NCI-H2171 treated with DMSO at 0.1 percent for 48 hours (cell line): ENCODE data around the gene HNF4A.
A peak's percentile ranks its signal among the peaks of the same experiment; 100 is the strongest.

Source experiments
- DNase-seq: peaks from one replicate; lab custom pipeline; 2025; lab: John Stamatoyannopoulos, UW

HNF4A gene

GRCh38 chr20:44355498-44356352 is at the start of gene HNF4A:
HNF4A (plus strand) TSS chr20:44355699; CDS start chr20:44355805, 106 bp downstream.
- no peak for DNase-seq

DNA sequence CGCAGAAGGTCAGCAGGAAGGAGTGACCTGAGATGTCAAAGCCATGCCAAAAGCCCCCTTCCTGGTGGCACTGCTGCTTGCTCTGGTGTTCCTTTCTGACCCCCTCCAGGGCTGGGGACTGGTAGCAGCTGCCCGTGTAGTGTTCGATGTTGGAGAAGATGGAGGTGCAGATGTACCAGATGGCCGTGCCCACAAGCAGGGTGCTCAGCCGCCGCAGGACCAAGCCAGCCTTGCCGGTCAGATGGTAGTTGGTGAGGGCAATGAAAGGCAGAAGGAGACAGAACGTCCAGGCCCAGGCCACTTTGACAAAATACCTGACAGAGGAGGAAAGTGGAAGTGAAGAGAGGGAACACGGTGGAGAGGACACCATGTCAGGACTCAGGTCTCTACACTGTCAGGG is 48.6 kb upstream of the HNF4A start:
- DNase-seq: no peak

- DNase-seq: no peak
Observed at GRCh38 chr20:44309763-44310663, 45.5 kb upstream of the HNF4A start.

DNA sequence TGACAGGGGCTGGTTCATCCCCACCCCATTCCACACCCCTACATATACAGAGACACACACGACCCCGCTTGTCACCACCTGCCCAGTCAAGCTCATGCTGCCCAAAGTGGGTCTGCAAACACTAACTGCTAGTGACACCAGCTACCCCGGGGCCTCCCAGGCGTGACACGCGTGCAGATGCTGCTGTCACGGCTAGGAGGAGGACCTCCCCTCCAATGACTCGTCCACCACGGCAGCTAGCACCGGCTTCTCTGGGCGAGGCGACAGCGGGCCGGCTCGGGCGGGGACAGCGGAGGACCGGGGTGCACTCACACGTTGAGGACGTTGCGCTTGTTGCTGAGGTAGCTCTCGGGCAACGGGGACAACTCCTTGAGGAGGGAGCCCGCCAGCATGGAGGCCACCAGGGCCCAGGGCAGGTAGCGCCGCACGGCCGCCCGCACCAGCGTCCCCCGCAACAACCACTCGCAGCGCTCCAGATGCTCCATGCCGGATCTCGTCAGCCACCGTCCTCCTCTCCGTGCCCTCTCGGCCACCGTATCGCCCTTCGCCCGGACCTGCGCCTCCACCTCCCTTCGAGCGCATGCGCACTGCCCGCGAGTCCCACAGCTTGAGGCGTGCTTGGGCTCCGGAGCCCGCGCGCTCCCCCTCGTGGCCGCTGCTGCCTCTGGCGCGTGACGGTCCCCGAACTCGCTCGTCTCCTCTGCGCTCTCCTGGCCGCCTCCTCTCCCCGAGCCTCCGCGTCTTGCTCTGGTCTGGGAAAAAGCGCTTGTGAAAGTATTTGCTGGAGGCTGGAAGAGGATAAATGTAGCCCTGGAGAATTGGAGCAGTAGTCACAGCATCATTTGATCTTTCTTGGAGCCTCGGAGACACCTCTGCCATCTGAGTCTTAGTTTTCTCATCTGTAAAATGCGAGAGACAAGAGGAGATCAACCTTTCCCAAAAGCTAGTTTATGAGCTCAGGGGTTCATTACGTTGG is 44.5 kb upstream of the HNF4A start, which contains the start of gene FITM2:
TSS of gene FITM2 (minus strand) at position 539 of the 976 bp plus-strand sequence. CDS start at position 485, 54 bp downstream.
- DNase-seq: peak; percentile 94

GRCh38 chr20:44314870-44315269 is 40.6 kb upstream of the HNF4A start:
- DNase-seq: no peak

DNA sequence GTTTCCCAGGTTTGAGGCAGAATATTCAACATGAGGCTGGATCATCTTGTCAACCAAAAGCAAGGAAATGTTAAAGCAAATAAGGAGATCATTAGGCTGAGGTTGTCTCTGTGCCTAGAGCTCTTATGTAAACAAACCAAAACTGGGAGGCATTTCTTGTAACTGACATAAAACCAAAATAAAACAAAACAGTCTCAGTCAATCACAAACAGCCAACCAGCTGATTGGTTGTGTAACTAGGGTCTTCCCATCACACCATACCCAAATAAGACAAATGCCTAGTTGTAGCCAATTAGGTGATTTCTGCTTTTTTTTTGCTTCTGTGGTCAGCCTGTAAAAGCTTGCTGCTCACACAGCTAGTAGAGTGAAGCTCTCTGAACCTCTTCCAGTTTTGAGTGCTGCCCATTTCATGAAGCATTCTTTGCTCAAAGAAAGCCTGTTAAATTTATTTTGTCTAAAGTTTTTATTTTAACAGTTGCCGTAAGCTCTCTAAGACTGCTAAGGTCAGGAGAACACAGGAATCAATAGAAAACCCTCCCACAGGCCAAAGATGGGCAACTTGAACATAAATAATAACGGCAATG is 35.6 kb upstream of the HNF4A start:
- DNase-seq: no peak

GRCh38 chr20:44324343-44324742 is 31.2 kb upstream of the HNF4A start:
- no peak for DNase-seq

DNA sequence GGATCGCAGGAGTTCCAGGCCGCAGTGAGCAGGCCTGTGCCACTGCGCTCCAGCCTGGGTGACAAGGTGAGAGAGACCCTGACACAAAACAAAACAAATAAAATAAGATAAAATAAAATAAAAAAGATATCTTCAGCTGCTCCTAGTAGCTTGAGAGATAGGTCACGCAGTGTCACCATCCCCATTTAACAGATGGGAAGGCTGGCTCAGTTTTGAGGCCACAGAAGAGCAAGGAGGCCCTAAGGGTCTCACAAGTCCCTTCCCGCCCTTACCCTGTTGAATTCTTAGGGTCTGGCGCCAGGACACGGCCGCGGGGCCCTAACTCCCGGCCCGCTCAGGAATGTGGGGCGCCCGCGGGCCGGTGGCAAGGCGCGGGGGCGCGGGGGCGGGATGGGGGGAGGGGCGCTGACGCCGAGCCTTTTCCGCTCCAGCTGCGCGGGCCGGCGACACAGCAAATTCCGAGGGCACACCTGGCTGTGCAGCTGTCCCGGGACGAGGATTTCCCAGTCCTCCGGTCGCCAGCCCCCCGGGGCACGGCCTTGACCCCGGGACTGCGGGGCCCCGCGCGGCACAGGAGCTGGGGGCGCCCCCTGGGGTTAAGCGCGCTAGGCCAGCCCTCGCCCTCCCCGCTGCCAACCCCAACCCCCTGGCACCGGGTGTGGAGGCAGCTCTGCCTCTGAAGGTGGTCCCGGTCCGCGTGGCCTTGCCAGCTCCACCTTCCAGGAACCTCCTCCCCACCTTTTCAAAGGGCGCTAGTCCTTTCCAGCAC is 28.9 kb upstream of the HNF4A start:
- no peak for DNase-seq

GRCh38 chr20:44327748-44328147 is 27.8 kb upstream of the HNF4A start:
- DNase-seq: peak; percentile 9

GRCh38 chr20:44328428-44328827 is 27.1 kb upstream of the HNF4A start:
- no peak for DNase-seq

DNA sequence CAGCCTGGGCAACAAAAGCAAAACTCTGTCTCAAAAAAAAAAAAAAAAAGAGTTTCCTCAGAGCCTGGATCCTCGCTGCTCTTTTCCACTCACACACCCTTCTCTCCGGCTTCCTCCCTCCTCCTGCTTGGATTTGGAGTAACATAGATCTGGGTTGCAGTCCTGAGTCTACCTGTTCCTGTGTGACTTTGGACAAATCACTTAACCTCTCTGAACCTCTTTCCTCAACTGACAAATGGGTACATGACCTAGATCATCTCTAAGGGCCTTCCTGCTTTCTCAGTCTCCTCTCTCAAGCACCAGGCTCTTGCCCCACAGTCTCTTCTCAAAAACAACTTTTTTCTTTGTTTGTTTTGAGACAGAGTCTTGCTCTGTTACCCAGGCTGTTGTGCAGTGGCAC is 24.3 kb upstream of the HNF4A start:
- no peak for DNase-seq

DNA sequence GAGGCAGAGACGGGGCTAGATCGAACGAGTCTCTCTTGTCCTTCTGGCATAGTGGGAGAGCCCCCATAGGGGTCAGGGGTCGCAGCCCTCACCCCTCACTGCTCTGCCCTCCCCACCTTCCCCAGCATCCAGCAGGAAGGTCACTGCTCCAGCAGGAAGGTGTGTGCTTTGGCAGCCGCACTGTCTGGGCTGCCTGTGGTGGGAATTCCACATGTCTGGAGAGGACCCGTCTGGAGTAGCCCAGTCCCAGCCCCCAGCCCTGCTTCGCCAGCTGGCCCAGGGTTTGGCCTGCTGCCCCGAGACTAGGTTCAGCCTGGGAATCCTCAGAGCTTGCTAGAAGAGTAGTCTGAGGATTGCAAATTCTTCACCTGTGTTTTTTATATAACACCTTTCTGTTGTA is 21.2 kb upstream of the HNF4A start:
- no peak for DNase-seq

DNA sequence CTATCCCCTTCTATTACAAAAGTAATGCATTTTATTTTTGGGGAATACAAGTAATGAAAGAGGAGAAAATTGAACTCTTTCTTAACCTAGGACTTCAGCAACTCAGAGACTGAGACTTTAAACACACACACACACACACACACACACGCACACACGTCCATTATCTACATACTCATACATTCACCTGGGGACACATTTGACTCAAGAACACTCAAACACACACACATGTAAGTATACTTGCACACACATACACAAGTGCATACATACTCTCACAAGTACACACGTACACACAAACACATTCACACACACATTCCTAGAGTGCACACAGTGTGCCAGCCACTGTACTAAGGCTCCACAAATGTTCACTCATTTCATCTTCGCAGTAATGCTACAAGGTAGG is 20.8 kb upstream of the HNF4A start:
- no peak for DNase-seq

- no peak for DNase-seq
Observed at GRCh38 chr20:44335675-44336074, 19.8 kb upstream of the HNF4A start.

GRCh38 chr20:44336086-44336485 is 19.4 kb upstream of the HNF4A start:
- DNase-seq: peak; percentile 8

DNA sequence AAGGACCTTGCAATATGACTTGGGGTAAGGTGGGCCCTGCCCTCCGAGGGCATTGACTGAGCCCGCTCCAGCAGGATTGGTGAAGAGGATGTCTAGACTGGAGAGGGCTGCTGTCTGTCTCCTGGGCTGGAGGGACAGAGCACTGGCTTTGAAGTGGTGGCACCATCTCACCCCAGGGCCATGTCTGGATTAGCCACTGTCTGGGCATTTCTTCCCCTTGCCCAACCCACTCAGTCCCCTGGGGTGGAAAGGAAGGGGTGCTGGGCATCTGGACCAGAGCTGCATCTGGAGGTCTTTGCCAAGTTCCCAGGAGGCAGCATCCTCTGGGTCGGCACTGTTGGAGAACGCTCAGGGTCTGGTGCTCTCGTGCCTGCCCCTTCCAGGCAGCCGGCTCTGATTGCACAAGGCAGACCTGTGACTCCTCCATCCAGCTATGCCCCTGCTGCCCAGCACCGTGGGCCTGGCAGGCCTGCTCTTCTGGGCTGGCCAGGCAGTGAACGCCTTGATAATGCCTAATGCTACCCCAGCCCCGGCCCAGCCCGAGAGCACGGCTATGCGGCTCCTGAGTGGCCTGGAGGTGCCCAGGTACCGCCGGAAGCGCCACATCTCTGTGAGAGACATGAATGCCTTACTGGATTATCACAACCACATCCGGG is 18.6 kb upstream of the HNF4A start, which contains the start of gene R3HDML:
TSS of gene R3HDML (plus strand) at position 319 of the 656 bp plus-strand sequence. CDS start at position 434, 115 bp downstream.
- DNase-seq: no peak

GRCh38 chr20:44342248-44342647 is 13.3 kb upstream of the HNF4A start:
- DNase-seq: no peak

DNA sequence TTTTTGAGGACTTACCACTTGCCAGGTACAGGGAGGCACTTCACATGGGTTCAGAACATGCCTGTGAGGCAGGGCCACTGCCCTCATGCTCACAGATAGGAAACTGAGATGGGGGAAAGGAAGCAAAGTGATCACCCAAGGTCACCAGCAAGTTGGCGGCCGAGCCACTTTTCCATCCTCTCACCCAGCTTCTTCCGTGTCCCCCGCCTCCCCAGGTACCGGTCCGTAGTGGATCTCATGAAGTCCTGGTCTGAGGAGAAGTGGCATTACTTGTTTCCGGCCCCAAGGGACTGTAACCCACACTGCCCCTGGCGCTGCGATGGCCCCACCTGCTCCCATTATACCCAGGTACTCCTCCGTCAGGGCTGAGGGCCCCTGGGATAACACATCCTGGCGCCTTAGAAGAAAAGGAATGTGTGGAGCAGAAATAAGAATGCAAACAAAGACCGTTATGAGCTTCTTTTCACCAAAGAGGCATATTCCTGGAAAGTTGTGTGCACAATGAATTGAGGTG is 12.3 kb upstream of the HNF4A start:
- no peak for DNase-seq

GRCh38 chr20:44344723-44345122 is 10.8 kb upstream of the HNF4A start:
- no peak for DNase-seq

DNA sequence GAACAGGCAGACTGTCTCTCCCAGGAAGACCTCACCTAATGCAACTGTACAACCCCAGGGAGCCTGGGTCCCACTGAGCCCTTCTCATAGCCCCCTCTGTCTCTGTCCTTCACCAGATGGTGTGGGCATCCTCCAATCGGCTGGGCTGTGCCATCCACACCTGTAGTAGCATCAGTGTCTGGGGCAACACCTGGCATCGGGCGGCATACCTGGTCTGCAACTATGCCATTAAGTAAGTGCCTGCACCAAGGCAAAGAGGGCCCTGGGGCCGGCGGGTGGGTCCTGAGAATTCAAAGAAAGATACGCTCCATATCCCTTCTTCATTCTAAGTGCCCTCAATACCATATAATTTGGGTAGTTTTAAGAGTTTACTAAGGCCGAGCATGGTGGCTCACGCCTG is 10.4 kb upstream of the HNF4A start:
- DNase-seq: no peak
